ENCODE results near the gene NIM1K. TPM values are rescaled to one million over a fixed set of nuclear protein-coding genes. Genes with fewer than 3 reads are reported as not detected.
"Not testable (repeated sequence)": the region's sequence is repeated elsewhere in the genome, so short reads cannot be mapped to it uniquely, and the experiment has no call there.

The NIM1K gene
- total RNA-seq, 4 donors from 2014 or later, result 0.32 TPM; not detected in 3

GRCh38 chr5:43251754-43252153 lies 59.7 kb downstream of the NIM1K start:
- Histone ChIP-seq H3K27ac (no peak overlapping the region), H3K9me3 (no peaks in the 10 kb centered on the region), H3K36me3 (no peaks in the 10 kb centered on the region), H3K4me3 (no peak overlapping the region), H3K27me3 (no peaks in the 10 kb centered on the region), H3K4me1 (no peaks in the 10 kb centered on the region)
- 68 to 79% methylated on average over 3 to 5 of the region's 5 CpGs for WGBS, 2 donors (ENCODE audit: low coverage in 1 of 2)
- TF ChIP-seq EP300 (IDR thresholded peaks at IDR 0.05; ENCODE audit: low read depth), result no peak
- no peak for TF ChIP-seq POLR2AphosphoS5 (IDR thresholded peaks at IDR 0.05)
- no peak for DNase-seq
- in situ Hi-C loops (cut with MboI; ENCODE audit: low pct_ligation_motif_present in 1 of 4, low pct_unique_long_range_greater_than_20kb in 1 of 4, low sequenced_read_pairs in 3 of 4) (no loop called here), intact Hi-C loops (cut with DNase I; ENCODE audit: low total_unique reads) (no loop called here)

GRCh38 chr5:43255704-43256103 lies 63.7 kb downstream of the NIM1K start:
- in situ Hi-C loops (cut with MboI; ENCODE audit: low pct_ligation_motif_present in 1 of 4, low pct_unique_long_range_greater_than_20kb in 1 of 4, low sequenced_read_pairs in 3 of 4) (no loop called here), intact Hi-C loops (cut with DNase I; ENCODE audit: low total_unique reads) (loop anchor here (1.0 kb wide), 1 partner anchor 15 kb away; no protein-coding TSS in a partner anchor)
- TF ChIP-seq CTCF (IDR thresholded peaks at IDR 0.05), result no peak
- TF ChIP-seq EP300 (IDR thresholded peaks at IDR 0.05; ENCODE audit: low read depth), result no peak
- TF ChIP-seq POLR2AphosphoS5 (IDR thresholded peaks at IDR 0.05), result no peak
- DNase-seq, result no peak
- Histone ChIP-seq H3K27me3 (no peaks in the 10 kb centered on the region), H3K4me1 (no peaks in the 10 kb centered on the region), H3K27ac (no peak overlapping the region), H3K4me3 (no peak overlapping the region), H3K9me3 (no peaks in the 10 kb centered on the region), H3K36me3 (no peaks in the 10 kb centered on the region)
- 69 to 73% methylated on average over 2 of the region's 2 CpGs for WGBS, 2 donors (ENCODE audit: low coverage in 1 of 2)

- H3K9me3 ChIP-seq, result no peaks in the 10 kb centered on the region
- no peak for DNase-seq
- WGBS, 2 donors (ENCODE audit: low coverage in 1 of 2), result 47 to 57% methylated on average over 1 to 2 of the region's 2 CpGs
- TF ChIP-seq POLR2AphosphoS5 (IDR thresholded peaks at IDR 0.05) (no peak), CTCF (IDR thresholded peaks at IDR 0.05) (no peak), EP300 (IDR thresholded peaks at IDR 0.05; ENCODE audit: low read depth) (no peak), POLR2A (IDR thresholded peaks at IDR 0.05) (no peak)
- intact Hi-C loops (cut with DNase I; ENCODE audit: low total_unique reads) (loop anchor here (1.0 kb wide), 1 partner anchor 14 kb away; no protein-coding TSS in a partner anchor), in situ Hi-C loops (cut with MboI; ENCODE audit: low pct_ligation_motif_present in 1 of 4, low pct_unique_long_range_greater_than_20kb in 1 of 4, low sequenced_read_pairs in 3 of 4) (no loop called here)
- no peaks in the 10 kb centered on the region for H3K36me3 ChIP-seq
- H3K27me3 ChIP-seq, result no peaks in the 10 kb centered on the region
- H3K27ac ChIP-seq, result no peak overlapping the region
- H3K4me1 ChIP-seq, result no peaks in the 10 kb centered on the region
- H3K4me3 ChIP-seq, result no peak overlapping the region
Measured at GRCh38 chr5:43256261-43256966, 64.4 kb downstream of the NIM1K start.

- H3K27me3 ChIP-seq, result no peaks in the 10 kb centered on the region
- no peak overlapping the region for H3K27ac ChIP-seq
- H3K4me1 ChIP-seq, result no peaks in the 10 kb centered on the region
- no peaks in the 10 kb centered on the region for H3K9me3 ChIP-seq
- no peak for DNase-seq
- H3K4me3 ChIP-seq, result no peak overlapping the region
- no peaks in the 10 kb centered on the region for H3K36me3 ChIP-seq
- WGBS, 2 donors (ENCODE audit: low coverage in 1 of 2), result 67 to 89% methylated on average over 1 of the region's 1 CpG
- in situ Hi-C loops (cut with MboI; ENCODE audit: low pct_ligation_motif_present in 1 of 4, low pct_unique_long_range_greater_than_20kb in 1 of 4, low sequenced_read_pairs in 3 of 4), result no loop called here
- no peak for TF ChIP-seq POLR2AphosphoS5 (IDR thresholded peaks at IDR 0.05)
- intact Hi-C loops (cut with DNase I; ENCODE audit: low total_unique reads), result no loop called here
Measured at GRCh38 chr5:43258116-43258515, 66.1 kb downstream of the NIM1K start.

- H3K9me3 ChIP-seq; DNase-seq; H3K4me1 ChIP-seq; H3K27me3 ChIP-seq; intact Hi-C loops (cut with DNase I; ENCODE audit: low total_unique reads); H3K4me3 ChIP-seq; H3K36me3 ChIP-seq; in situ Hi-C loops (cut with MboI; ENCODE audit: low pct_ligation_motif_present in 1 of 4, low pct_unique_long_range_greater_than_20kb in 1 of 4, low sequenced_read_pairs in 3 of 4); H3K27ac ChIP-seq: not testable (repeated sequence)
- 80 to 86% methylated on average over 1 to 2 of the region's 2 CpGs for WGBS, 2 donors (ENCODE audit: low coverage in 1 of 2)
Measured at GRCh38 chr5:43262269-43262668, 70.2 kb downstream of the NIM1K start.

Data from transverse colon (tissue), 4 donors.